A549 treated with RU486 at 1 μM for 4 hours (cell line): ENCODE measurements around the gene OR8H3. TPM values are rescaled to one million over a fixed set of nuclear protein-coding genes. Genes with fewer than 3 reads are reported as not detected.

ENCODE experiments used
- total RNA-seq: library from RNA; stranded (reverse); fragments of 200-300 nt; extraction: Qiagen RNA extraction; gene quantifications from 5 replicates; pipeline ENCODE4 v1.2.3, GENCODE V29; 2022; ENCODE audit warnings: low read depth

OR8H3 gene, protein sequence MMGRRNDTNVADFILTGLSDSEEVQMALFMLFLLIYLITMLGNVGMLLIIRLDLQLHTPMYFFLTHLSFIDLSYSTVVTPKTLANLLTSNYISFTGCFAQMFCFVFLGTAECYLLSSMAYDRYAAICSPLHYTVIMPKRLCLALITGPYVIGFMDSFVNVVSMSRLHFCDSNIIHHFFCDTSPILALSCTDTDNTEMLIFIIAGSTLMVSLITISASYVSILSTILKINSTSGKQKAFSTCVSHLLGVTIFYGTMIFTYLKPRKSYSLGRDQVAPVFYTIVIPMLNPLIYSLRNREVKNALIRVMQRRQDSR
- not detected in 5 replicates for total RNA-seq

DNA sequence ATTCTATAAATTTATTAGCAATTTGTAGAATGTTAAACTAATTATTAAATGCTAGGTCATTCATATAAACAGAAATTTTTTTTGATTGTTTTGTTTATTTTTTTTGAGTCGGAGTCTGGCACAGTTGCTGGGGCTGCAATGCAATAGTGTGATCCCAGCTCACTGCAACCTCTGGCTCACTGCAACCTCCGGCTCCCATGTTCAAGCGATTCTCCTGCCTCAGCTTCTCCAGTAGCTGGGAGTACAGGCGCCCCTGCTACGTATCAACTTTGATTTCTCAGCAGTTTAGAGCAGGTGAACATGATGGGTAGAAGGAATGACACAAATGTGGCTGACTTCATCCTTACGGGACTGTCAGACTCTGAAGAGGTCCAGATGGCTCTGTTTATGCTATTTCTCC is at the start of gene OR8H3:
TSS of gene OR8H3 (plus strand) at position 301 of the 400 bp plus-strand sequence. CDS start at position 301, 0 bp downstream.

DNA sequence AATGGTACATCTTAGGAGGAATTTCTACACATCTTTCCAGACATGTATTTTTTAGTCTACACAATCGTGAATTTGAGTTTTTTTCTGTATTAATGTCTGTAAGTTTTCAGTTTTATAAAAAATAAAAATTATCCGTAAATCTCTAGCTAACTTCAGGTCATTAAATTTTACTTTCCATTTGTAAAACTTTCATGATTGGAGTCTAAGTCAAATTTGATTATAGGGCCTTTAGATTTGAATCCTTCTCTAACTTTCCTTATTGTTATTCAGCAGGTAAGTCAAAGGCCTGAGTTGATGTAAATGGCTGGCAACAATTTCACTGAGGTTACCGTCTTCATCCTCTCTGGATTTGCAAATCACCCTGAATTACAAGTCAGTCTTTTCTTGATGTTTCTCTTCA is 29.2 kb upstream of the OR8H3 start, which contains the start of gene OR8I2:
TSS of gene OR8I2 (plus strand) at position 301 of the 400 bp plus-strand sequence. CDS start at position 301, 0 bp downstream.

GRCh38 chr11:56103210-56103737 is 18.9 kb upstream of the OR8H3 start, which contains the start of gene OR8H2:
Gene OR8H2, plus strand, starts transcription at chr11:56103687. Its CDS starts 1,356 bp downstream, at chr11:56105043.

DNA sequence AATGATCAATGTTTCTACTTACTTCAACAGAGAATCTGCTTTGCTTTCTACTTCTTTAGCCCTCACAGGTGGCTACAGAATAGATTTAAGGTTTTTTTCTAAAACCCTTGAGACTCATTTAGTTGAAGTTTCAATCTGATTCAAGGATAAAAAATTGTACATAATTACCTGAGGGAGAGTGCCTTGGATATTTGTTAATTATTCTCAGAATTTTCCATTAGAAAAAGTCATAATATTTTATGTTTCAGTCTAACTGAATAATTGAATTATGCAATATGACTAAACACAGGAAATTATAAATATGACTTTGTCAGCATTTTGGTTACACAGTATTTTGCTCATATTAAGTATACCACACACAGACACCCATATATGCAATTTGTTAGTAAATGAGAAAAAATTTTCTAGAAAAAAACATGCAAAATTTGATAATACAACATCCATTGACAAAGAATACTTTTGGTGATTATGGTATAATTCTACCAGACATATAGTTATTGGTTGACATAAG is 18.0 kb downstream of the OR8H3 start, which contains the start of gene OR8J3:
TSS of gene OR8J3 (minus strand) at position 51 of the 511 bp plus-strand sequence. CDS start 2,483 bp downstream, outside the sequence.

DNA sequence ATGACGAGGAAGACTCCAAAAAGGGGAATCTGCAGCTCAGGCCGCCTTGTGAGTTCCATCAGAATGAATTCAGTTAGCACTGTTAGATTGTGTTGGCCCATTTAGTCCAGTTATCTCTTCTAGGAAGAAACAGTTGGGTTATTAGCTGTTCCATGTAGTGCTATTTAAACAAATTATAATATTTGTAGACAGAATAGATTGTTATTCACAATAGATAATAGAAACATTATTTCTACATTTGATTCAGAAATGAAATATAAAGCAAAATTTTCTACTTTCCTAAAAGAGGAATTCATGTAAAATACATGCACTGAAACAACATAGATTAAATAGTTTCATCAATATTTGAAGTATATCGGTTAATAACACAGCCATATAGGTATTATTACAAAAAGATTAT is 38.0 kb downstream of the OR8H3 start, which contains the start of gene OR8K5:
TSS of gene OR8K5 (minus strand) at position 101 of the 400 bp plus-strand sequence. CDS start at position 101, 0 bp downstream.

Other genes with a start within 250 kb of the OR8H3 start
- not detected in 5 replicates for gene TRIM51, start 239.1 kb upstream of the OR8H3 start, total RNA-seq
- not detected in 5 replicates for gene OR5W2, start 207.8 kb upstream of the OR8H3 start, total RNA-seq
- gene OR5I1, start 186.0 kb upstream of the OR8H3 start, total RNA-seq, result not detected in 5 replicates
- not detected in 5 replicates for gene OR10AG1, start 152.4 kb upstream of the OR8H3 start, total RNA-seq
- not detected in 5 replicates for gene OR5F1, start 127.7 kb upstream of the OR8H3 start, total RNA-seq
- not detected in 5 replicates for gene OR5AS1, start 94.7 kb upstream of the OR8H3 start, total RNA-seq
- gene OR8I2, start 29.1 kb upstream of the OR8H3 start, total RNA-seq, result not detected in 5 replicates
- gene OR8H2, start 18.7 kb upstream of the OR8H3 start, total RNA-seq, result not detected in 5 replicates
- gene OR8J3, start 17.8 kb downstream of the OR8H3 start, total RNA-seq, result not detected in 5 replicates
- not detected in 5 replicates for gene OR8K5, start 37.9 kb downstream of the OR8H3 start, total RNA-seq
- gene OR5J2, start 54.2 kb downstream of the OR8H3 start, total RNA-seq, result not detected in 5 replicates
- not detected in 5 replicates for gene OR5T2, start 111.9 kb downstream of the OR8H3 start, total RNA-seq
- not detected in 5 replicates for gene OR5T3, start 129.9 kb downstream of the OR8H3 start, total RNA-seq
- gene OR5T1, start 151.8 kb downstream of the OR8H3 start, total RNA-seq, result not detected in 5 replicates
- gene OR8H1, start 169.9 kb downstream of the OR8H3 start, total RNA-seq, result not detected in 5 replicates
- gene OR8K3, start 192.8 kb downstream of the OR8H3 start, total RNA-seq, result not detected in 5 replicates
- not detected in 5 replicates for gene OR8K1, start 223.7 kb downstream of the OR8H3 start, total RNA-seq
- not detected in 5 replicates for gene OR8J1, start 231.9 kb downstream of the OR8H3 start, total RNA-seq